HG02852 (cell line): ENCODE measurements around the gene ABCC6.
"Not testable (repeated sequence)": the region's sequence is repeated elsewhere in the genome, so short reads cannot be mapped to it uniquely, and the experiment has no call there.

Source experiments
- ATAC-seq: cut with Tn5 transposase; IDR thresholded peaks from one replicate; pipeline ENCODE4 v1.9.1; 2021; ENCODE audit warnings: mild to moderate bottlenecking, moderate library complexity; ENCODE audit not compliant: unreplicated experiment

The ABCC6 gene

DNA sequence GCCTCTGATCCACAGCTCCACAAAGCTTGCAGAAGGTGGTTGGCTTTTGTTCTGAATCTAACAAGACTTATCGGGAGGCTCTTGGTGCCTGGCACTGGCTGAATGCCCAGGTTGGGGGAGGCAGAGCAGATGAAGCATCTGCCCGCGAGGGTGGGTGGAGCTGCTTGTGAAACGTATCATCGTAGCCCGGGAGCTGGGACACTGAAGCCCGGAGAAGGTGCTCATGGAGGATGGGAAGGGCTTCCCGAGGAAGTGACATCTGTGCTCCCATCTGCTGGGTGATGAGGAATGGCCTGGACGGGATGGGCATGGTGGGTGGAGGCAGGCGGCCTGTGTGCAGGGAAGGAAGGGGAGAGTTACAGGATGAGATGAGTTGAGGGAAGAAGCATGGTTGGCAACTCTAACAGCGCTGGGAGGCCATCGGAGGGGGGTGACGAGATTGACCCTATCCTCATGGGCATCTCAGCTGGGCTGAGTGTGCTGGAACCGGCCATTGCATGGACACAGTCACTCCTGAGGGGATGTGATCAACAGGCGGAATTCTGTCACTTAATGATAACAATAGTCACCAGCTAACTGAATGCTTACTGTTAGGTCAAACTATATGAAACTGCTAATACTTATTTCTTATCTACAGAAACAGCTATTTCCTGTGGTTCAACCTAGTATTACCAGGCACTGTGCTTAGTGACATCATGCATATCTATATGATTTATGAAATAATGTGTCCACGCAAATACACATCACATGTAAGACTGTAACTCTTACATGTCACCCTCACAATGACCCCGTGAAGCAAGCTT lies 102.7 kb downstream of the ABCC6 start:
- no peak for ATAC-seq

DNA sequence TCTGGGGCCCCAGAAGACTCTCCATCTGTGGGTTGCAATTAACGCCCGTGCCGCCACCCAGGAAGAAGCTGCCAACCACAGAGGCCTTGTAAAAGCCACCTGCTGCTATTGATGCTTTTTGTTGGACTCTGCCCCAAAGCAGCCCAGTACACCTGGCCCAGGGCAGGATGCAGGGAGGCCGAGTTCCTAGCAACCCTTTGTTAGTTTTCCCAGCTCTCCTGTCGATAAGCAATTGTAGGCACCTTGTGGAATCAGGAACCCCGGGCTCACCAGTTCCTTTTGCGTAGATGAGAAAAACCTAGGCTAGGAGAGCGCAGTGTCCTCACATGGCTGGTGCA lies 103.3 kb downstream of the ABCC6 start:
- no peak for ATAC-seq

DNA sequence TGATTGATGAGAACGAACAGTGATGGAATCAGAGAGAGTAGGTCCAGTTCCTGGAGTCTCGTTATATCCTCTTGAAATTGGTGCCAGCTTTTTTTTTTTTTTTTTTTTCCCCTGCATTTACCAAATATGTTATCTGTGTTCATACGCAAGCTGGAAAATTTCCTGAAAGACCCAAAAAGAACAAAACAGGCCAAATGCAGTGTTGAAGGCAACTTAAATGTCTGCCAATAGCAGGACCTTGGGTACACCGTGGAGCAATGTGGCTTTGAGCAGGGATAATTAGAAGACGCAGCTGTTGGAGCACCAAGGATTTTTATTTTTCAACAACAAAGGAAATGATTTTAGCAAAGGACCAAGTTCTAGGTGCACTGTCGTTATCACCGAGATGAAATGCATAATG lies 105.0 kb downstream of the ABCC6 start:
- no peak for ATAC-seq

DNA sequence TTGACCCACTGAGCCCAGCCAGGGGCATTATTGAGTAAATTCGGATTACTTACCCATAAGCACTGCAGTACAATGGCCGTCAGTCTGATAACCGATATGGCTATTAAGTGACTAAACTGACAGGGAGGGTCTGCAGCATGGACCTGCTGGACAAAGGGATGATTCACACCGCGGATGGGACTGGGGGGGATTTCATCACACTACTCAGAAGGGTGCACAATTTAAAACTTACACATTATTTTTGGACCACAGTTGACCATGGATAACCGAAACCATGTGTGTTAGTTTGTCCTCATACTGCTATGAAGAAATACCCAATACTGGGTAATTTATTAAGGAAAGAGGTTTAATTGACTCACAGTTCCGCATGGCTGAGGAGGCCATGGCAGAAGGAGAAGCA lies 106.5 kb downstream of the ABCC6 start:
- ATAC-seq: no peak

DNA sequence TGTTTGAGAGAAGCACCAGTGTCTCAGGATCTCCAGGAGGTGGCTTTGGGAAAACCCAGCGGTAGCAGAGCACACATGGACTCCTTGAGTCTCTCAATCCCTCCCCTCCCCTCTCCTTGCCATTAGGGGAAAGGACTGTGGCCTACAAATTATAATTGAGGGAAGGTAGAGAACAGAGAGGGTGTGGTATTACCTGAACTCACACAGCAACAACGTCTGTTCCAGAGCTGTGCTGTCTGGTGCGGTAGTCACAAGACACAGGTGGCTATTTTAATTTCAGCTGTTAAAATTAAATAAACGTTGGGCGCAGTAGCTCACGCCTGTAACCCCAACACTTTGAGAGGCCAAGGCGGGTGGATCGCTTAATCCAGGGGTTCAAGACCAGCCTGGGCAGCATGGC lies 110.2 kb downstream of the ABCC6 start:
- ATAC-seq: no peak

DNA sequence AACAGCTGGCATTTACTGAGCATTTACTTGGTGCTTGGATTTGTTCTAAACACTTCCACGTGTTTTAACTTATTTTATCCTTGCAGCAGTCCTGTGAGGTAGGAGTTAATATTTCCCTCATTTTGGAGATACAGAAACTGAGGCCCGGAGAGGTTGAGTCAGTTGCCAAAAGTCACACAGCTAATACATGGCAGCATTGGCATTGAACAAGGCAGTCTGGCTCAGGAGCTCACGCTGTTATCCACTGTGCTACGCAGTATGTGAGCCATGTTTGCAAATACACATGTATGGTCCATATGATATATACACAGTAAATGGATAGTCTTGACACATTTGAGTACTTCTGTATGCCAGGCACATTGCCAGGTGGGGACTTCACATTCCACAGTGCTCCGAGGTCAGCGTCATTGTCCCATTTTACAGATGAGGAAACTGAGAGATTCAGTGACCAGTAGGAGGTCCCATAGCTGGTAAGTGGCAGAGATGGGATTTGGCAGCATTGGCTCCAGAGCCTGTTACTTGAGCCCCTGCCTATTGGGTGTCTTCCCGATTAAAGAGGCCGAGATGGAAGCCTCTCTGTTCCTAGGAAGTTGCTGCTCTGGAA lies 110.7 kb downstream of the ABCC6 start:
- ATAC-seq: no peak

DNA sequence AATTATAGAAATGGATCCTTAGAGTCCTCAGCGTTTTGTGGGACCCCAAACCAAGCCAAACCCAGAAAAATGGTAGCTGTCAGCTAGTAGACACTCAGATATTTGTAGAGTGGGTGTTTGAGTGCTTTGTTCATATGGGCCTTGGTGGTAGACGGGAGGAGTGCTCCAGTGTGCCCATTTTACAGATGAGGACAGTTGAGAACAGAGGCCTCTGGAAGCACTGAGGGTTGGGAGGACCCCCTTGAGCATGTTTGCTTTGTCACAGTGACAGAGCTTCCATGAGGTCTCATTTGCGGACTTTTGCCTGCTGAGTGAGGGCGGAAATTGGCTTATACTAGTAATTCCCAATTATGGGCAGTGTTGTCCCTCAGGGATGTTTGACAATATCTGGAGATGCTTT lies 111.7 kb downstream of the ABCC6 start:
- ATAC-seq: no peak

DNA sequence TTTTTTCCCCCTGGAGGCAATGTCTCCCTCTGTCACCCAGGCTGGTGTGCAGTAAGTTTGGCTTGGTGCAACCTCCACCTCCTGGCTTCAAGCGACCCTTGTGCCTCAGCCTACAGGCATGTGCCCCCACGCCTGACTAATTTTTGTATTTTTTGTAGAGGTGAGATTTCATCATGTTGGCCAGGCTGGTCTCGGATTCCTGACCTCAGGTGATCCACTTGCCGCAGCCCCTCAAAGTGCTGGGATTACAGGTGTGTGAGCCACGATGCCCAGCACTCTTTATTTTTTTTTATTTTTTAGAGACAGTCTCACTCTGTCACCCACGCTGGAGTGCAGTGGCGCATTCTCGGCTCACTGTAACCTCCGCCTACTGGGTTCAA lies 113.2 kb downstream of the ABCC6 start:
- ATAC-seq: no peak

DNA sequence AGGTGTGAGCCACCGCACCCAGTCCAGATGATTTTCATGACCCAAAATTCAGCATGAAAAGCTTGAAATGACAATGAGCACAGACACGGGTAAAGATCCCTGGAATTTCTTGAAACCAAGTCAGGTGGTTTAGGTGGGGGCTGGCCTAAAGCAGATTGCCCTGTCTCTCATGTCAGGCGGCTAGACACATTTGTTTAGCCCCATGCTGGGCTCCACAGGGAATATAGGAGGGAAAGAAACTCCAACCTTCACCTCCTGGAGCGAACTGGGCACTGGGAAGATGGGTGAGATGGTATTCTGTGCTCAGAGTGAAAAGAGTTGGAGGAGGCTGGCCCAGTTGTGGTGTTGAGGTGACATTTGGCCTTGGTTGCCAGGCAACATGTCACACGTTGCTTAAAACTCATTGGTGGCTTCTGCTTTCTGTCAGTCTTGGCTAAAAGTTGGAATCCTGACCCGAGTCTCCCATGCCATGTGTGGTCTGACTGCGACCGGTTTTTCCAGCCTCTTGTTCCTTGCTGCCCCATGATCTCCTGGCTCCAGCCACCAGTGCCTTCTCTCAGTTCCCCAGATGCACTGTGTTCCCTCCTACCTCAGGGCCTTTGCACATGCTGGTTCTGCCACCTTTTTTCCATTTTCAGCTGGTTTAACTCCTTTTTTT lies 113.7 kb downstream of the ABCC6 start:
- ATAC-seq: no peak

DNA sequence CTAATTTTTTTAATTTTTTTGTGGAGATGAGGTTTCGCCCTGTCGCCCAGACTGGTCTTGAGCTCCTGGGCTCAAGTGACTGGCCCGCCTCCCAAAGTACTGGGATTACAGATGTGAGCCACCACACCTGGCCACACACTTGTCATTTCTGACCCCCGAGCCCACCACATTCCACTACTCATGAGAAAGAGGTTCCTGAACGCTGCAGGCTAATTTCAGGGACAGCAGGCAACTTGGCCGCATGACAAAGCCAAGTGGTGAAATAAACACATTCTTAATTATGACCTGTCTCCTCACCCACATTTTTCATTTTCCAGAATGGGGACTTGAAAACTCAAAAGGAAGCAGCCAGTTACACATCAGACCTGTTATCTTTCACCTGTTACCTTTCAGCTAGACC lies 114.5 kb downstream of the ABCC6 start:
- ATAC-seq: no peak

DNA sequence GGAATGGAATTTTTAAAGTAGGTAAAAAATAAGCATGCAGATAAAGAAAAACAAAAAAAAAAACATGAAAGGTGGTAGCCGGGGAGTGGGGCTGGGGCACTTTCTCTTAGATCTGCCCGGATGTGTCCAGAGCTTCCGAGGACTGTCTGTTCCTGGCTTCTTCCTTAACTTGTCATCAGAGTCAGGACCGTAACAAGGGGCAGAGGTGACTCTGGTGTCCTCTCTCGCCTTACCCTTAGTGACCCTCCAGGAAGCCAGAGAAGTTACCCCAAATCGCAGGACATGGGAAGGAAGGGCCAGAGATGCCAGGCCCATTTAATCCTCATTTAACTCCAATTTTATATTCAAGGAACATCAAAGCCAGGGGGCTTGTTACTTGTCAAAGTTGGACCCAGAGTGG lies 115.5 kb downstream of the ABCC6 start:
- ATAC-seq: no peak

DNA sequence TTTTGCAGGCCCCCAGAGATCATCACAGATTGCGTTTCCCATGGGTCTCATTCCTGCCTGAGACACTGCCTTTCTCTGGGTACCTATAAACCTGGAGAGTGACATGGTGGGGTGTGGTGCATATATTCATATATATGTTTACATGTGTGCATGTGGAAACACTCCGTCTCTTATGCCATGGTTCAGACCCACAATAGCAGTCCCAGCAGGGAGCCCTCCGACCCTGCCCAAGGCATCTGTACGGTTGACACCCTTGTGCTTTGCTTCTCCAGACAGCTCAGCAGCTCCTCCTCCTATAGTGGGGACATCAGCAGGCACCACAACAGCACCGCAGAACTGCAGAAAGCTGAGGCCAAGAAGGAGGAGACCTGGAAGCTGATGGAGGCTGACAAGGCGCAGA lies 116.8 kb downstream of the ABCC6 start:
- ATAC-seq: no peak

DNA sequence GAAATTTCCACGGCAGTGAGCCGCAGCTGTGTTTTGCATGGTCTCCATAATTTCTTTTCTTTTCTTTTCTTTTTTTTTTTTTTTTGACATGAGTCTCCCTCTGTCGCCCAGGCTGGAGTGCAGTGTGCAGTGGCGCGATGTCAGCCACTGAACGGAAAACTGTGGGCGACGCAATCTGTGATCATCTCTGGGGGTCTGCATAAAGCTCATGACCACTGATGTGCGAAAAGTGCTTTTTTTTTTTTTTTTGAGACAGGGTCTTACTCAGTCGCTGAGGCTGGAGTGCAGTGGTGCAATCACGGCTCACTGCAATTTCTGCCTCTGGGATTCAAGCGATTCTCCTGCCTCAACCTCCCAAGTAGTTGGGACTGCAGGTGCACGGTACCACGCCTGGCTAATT lies 117.6 kb downstream of the ABCC6 start:
- no peak for ATAC-seq

DNA sequence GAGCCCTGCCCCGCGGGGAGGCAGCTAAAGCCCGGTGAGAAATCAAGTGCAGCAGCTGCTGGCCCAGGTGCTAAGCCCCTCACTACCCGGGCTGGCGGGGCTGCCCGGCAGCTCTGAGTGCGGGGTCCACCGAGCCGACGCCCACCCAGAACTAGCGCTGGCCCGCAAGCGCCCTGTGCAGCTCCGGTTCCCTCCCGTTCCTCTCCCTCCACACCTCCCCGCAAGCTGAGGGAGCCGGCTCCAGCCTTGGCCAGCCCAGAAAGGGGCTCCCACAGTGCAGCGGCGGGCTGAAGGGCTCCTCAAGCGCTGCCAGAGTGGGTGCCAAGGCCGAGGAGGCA lies 118.5 kb downstream of the ABCC6 start:
- ATAC-seq: not testable (repeated sequence)

DNA sequence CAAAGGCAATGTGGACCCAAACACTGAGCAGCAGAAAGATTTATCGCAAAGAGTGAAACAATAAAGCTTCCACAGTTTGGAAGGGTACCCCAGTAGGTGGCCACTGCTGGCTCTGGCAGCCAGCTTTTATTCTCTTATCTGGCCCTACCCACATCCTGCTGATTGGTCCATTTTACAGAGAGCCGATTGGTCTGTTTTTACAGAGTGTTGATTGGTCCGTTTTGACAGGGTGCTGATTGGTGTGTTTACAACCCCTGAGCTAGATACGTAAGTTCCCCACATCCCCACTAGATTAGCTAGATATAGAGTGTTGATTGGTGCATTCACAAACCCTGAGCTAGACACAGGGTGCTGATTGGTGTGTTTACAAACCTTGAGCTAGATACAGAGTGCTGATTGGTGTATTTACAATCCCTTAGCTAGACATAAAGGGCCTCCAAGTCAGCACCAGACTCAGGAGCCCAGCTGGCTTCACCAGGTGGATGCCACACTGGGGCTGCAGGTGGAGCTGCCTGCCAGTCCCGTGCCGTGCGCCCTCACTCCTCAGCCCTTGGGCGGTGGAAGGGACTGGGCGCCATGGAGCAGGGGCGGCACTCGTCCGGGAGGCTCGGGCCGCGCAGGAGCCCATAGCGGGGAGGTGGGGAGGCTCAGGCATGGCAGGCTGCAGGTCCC lies 119.0 kb downstream of the ABCC6 start:
- ATAC-seq: not testable (repeated sequence)

DNA sequence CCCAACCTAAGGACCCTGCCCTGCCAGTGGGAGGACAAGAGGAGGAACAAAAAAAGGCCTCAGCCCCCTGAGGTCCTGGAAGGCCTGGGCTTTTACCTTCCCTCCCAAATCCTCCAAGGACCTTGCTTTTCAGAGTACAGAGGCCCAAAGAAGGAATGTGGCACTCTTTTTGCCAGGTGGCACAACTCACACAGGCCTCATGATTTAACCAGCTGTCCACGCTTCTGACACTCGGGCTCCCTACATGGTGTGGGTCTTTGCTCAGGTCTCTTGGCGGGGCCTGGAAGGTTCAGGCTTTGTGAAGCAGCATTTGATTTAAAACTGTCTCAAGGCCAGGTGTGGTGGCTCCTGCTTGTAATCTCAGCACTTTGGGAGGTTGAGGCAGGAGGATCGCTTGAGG lies 120.6 kb downstream of the ABCC6 start:
- ATAC-seq: no peak

DNA sequence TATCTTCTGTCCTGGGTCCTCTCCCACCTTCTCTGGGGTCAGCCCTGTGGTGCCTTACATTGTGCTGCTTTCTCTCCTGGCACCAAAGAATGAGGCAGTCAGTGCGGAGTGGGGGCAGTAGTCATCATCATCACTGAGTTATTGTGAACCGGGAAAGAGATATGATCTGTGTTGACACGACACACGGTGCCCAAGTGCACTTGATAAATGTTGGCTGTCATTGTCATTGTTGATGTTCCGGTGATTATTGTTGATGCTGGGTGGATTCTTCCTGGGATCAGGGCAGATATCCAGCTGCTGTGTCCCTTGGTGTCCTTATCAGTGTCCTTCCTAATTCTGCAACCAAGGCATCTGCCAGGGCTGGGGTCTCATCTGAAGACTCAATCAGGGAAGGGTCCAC lies 121.7 kb downstream of the ABCC6 start:
- ATAC-seq: no peak

DNA sequence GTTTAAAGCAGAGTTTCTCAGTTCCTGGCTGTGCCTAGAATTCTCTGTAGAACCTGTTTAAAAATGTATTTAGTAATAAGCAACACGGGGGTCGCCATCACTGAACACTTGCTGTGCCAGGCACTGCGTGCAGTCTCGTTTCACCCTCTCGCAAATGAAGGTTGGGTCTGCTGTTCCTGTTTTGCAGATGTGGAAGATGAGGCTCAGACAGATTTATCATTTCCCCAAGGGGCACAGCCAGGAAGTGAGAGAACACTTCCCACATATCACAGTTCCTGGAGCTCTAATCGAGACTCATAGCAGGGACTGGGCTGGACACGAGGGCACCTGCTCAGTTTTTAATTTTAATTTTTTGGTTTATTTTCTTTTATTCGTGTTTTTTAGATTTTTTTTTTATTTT lies 122.7 kb downstream of the ABCC6 start:
- ATAC-seq: no peak

DNA sequence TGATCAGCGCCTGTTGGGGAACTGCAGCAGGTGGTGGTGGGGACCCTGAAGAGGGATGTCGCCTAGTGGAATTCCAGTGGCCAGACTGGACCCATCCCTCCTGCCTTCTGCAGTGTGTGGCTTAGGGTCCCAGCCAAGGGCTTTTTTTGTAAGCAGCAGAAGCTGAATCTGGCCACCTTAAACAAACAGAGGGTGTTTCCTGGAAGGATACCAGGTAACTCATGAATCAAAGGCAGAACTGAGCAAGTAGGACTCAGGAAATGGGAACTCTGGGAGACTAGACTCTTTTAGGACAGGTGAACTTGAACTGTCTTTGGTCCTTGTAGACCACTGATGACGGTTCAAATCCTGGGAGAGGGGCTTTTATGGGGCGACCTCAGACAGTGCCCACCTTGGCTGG lies 124.0 kb downstream of the ABCC6 start:
- ATAC-seq: no peak
